HG03045 (cell line): Measurements from ENCODE around the gene BCL2L13.
"Not testable (repeated sequence)": the region's sequence is repeated elsewhere in the genome, so short reads cannot be mapped to it uniquely, and the experiment has no call there.

Source experiments
- ATAC-seq: cut with Tn5 transposase; IDR thresholded peaks from one replicate; pipeline ENCODE4 v1.9.1; 2021; ENCODE audit warnings: mild to moderate bottlenecking, moderate library complexity; ENCODE audit not compliant: unreplicated experiment

BCL2L13 gene

DNA sequence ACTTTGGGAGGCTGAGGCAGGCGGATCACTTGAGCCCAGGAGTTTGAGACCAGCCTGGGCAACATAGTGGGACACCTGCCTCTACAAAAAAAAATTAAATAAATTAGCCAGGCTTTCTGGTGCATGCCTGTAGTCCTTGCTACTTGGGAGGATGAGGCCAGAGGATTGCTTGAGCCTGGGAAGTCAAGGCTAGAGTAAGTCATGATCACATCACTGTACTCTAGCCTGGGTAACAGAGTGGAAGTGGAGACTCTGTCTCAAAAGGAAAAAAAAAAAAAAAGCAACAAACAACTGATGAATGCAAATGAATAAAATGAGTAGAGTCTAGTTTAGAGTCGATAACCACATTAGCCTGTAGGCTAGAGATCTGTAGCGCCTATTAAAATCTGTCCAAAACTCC is 3.9 kb upstream of the BCL2L13 start:
- no peak for ATAC-seq

GRCh38 chr22:17636850-17637249 is 1.7 kb upstream of the BCL2L13 start:
- not testable (repeated sequence) for ATAC-seq

- ATAC-seq, result no peak
Measured at GRCh38 chr22:17637490-17638181, 921 bp upstream of the BCL2L13 start.

DNA sequence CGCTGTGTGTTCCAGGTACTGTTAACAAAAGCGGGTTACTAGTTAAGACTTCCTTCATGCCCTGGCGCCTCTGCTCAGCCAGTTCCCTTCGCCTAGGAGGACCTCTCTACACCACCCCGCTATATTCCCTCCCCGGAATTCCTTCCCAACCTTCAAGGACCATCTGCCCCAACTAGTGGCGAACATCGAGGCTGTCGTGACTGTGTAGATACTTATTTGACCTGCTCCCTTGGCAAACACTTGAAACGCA is 450 bp upstream of the BCL2L13 start:
- ATAC-seq, result peak; percentile 18

GRCh38 chr22:17639247-17639741 is 737 bp downstream of the BCL2L13 start:
- no peak for ATAC-seq

DNA sequence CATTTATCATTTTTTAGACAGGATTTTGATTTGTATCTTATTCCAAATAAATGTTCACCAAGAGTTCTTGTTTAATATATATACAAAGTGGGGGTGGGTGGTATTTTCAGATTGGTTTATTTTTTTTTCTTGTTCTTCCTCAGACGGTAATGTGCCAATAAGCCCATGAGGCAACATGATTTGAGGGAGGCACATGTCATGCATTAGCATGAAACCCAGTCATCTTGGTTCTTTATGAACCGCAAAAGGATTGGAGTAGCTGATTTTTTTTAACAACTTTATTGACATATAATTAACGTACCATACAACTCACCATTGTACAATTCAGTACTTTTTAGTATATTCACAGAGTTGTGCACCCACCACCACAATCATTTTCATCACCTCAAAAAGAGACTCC is 2.7 kb downstream of the BCL2L13 start:
- no peak for ATAC-seq

DNA sequence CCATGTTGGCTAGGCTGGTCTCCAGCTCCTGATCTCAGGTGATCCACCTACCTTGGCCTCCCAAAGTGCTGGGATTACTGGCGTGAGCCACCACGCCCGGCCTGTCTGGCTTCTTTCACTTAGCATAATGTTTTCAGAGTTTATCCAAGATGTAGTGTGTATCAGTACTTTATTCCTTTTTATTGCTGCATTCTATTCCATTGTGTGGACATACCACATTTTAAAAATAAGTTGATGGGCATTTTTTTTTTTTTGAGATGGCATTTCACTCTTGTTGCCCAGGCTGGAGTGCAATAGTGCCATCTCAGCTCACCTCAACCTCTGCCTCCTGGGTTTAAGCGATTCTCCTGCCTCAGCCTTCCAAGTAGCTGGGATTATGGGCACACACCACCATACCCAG is 3.8 kb downstream of the BCL2L13 start:
- not testable (repeated sequence) for ATAC-seq

- ATAC-seq, result no peak
Measured at GRCh38 chr22:17647452-17647851, 8.9 kb downstream of the BCL2L13 start.

DNA sequence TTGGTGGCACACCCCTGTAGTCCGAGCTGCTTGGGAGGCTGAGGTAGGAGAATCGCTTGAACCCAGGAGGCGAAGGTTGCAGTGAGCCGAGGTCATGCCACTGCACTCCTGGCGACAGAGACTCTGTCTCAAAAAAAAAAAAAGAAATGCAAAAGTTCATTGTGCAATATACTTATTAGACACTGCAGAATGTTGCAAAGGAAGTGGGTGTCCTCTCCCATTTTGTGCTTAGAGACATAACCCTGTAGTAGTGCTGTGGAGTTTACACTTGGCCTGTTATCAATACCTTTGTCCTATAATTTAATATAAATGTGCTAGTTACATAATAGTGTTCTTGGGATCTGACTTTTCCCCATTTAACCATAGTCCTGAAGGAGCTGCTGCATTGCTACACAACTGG is 9.4 kb downstream of the BCL2L13 start:
- ATAC-seq, result no peak

DNA sequence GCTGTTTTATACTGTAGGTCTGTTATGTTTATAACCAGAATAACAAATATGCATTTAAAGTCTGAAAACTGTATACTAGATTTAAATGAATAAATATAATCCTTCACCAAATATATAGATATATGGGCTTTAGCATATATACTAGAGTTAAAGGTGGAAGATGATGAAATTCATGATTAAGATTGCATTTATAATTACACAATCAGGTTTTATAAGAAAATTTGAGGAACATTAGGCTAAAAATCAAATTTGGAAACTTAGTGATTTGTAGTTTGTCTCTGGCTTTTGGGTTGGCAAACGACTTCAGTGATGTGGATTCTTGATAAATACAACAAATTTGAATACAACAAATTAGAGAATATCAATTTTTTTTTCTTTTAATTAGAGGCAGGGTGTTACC is 10.0 kb downstream of the BCL2L13 start:
- no peak for ATAC-seq

DNA sequence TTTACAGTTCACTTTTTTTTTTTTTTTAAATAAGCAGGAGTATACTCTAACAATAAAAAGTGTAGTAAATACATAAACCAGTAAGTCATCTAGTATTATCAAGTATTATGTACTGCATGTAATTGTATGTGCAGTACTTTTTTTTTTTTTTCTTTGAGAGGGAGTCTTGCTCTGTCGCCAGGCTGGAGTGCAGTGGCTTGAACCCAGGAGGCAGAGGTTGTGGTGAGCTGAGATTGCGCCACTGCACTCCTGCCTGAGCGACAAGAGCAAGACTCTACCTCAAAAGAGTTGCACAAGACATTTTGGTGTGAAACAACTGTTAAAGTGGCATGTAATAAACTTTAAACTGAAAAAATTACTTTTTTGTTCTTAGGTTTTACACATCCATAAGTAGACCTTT is 16.7 kb downstream of the BCL2L13 start:
- ATAC-seq, result no peak

DNA sequence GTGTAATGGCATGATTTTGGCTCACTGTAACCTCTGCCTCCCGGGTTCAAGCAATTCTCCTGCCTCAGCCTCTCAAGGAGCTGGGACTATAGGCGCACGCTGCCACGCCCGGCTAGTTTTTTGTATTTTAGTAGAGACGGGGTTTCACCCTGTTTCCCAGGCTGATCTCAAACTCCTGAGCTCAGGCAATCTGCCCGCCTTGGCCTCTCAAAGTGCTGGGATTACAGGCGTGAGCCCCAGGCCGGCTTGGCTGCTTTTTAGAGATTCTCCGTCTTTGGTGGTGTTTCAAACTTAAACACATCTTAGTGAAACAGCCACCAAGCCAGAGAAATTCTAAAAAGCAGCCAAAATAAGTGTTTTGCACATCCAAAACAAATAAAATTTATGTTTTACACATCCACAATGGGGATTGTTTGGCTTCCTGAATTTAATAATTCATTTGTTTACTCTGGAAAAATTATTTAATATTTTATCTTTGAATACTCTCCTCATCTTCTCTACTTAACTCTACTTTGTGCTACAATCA is 18.4 kb downstream of the BCL2L13 start:
- ATAC-seq, result no peak

DNA sequence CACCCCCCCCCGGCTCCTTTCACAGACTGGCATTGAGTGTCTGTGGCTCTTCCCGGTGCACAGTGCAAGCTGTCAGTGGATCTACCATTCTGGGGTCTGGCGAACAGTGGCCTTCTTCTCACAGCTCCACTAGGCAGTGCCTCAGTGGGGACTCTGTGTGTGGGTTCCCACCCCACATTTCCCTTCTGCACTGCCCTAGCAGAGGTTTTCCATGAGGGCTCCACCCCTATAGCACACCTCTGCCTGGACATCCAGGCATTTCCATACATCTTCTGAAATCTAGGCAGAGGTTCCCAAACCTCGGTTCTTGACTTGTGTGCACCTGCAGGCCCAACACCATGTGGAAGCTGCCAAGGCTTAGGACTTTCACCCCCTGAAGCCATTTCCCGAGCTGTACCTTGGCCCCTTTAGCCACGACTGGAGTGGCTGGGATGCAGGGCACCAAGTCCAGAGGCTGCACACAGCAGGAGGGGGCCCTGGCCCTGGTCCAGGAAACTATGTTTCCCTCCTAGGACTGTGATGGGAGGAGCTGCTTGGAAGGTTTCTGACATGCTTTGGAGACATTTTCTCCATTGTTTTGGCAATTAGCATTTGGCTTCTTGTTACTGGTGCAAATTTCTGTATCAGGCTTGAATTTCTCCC is 26.0 kb downstream of the BCL2L13 start:
- no peak for ATAC-seq

DNA sequence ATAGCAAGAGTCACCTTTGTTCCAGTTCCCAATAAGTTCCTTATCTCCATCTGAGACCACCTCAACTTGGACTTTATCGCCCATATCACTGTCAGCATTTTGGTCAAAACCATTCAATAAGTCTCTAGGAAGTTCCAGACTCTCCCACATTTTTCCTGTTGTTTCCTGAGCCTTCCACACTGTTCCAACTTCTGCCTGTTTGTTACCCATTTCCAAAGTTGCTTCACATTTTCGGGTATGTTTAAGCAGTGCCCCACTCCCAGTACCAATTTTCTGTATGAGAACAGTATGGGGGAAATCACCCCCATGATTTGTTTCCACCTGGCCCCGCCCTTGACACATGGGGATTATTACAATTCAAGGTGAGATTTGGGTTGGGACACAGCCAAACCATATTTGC is 26.7 kb downstream of the BCL2L13 start:
- ATAC-seq, result no peak

GRCh38 chr22:17665854-17666253 is 27.3 kb downstream of the BCL2L13 start:
- ATAC-seq, result no peak

DNA sequence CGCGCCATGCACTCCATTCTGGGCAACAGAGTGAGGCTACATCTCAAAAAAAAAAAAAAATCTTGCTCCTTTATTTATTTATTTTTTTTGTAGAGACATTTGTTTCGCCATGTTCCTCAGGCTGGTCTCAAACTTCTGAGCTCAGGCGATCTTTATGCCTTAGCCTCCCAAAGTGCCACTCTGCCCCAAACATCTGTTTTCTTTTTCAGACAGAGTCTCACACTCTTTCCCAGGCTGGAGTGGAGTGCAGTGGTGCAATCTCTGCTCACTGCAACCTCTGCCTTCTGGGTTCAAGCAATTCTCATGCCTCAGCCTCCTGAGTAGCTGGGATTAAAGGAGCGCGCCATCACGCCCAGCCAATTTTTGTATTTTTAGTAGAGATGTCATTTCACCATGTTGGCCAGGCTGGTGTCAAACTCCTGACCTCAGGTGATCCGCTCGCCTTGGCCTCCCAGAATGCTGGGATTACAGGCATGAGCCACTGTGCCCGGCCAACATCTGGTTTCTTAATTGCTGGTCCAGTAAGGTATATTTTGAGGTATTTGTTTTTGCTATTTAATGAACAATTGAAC is 33.0 kb downstream of the BCL2L13 start:
- not testable (repeated sequence) for ATAC-seq

DNA sequence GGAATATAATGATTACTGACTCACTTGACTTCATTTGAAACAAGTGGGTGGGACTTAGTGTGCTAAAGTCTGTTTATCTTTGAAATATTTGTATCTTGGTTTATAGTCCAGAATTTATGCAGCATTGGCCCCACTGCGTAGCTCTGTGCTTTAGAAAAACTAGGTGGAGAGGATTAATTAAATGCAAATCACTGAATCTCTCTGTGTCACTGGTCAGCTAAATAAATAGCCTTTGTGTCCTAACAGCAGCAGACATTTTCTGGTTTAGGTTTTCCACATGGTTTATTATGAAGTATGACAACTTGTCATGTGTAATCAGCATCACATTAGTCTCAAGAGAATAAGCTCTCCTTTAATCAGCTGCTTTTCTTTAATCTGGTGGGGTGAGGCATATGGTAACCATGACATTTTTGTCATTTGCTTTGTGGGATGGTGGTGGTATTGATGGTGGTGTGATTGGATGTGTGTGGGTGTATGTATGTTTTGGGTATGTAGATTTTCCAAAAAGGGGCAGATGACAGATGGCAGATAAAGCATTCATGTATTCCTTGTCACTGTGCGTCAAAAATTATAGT is 33.9 kb downstream of the BCL2L13 start:
- ATAC-seq, result no peak

- no peak for ATAC-seq
Measured at GRCh38 chr22:17674152-17674551, 35.6 kb downstream of the BCL2L13 start.

DNA sequence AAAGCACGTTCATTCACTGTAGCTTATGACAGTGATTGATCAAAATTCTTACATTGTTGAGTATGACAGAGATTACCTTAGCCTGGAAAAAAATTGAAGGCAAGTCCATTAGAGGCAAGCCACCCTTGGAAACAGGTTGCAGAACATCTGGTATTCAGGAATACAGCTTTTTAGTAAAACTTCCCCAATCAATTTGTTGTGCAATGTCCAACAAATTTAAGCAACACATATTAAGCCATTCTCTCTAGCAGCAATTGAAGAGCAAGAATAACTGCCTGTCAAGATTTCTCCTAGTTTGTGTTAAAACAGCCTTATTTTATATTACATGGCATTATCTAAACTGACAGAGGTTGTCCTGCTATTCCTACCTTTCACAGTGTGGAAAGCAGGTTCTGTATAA is 37.0 kb downstream of the BCL2L13 start:
- ATAC-seq, result no peak

- ATAC-seq, result no peak
Measured at GRCh38 chr22:17678817-17679385, 40.3 kb downstream of the BCL2L13 start.

- ATAC-seq, result no peak
Measured at GRCh38 chr22:17684245-17684644, 45.7 kb downstream of the BCL2L13 start.

GRCh38 chr22:17692841-17693240 is 54.3 kb downstream of the BCL2L13 start:
- ATAC-seq, result no peak
